ENCODE results near the gene SIGLEC9.

DNA sequence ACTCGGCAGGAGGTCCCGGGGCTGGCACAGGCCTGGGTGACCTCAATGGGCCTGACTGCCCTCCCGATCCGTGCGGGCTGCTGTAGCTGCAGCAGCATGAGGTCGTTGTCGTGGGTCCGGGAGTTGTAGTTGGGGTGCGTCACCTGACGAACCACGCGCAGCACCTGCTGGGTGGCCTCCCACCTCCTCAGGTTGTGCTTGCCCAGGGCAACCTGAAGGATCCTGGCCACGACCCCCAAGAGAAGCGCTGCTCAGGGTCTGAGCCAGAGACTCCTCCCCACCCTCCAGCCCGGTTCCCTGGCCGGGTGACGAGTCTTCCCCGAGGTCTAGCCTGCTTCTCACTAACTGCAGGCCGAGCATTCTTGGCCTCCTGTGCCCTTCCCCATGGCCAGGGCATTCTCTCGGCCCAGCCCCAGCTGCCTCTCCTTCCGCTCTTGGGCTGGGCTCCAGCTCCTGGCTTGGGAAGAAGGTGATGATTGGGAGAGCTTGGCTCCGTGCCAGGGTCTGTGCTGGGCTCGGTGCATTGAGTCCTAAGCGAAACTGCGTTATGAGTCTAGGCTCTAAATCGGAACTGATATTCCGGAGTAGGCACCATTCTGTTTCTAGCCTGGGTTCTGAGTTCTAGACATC, 45.1 kb upstream of the SIGLEC9 start:
- TF ChIP-seq CEBPB (IDR thresholded peaks at IDR 0.05; ENCODE audit: low read depth, low read length) (no peak), POLR2A (IDR thresholded peaks at IDR 0.05; ENCODE audit: control extremely low read depth in 1 of 2, low read depth in 2 of 2, low read length in 2 of 2) (no peak), CTCF (IDR thresholded peaks at IDR 0.05; ENCODE audit: control extremely low read depth in 1 of 3, insufficient read depth in 1 of 3, low read depth in 1 of 3, low read length in 3 of 3) (no peak), MAFK (IDR thresholded peaks at IDR 0.05; ENCODE audit: low read depth, low read length) (no peak), CBX8 (IDR thresholded peaks at IDR 0.05; ENCODE audit: borderline replicate concordance, low read depth, low read length) (no peak), ATF3 (IDR thresholded peaks at IDR 0.05; ENCODE audit: insufficient read depth, low read depth, low read length) (no peak), KDM1A (IDR thresholded peaks at IDR 0.05; ENCODE audit: borderline replicate concordance, low read length) (no peak), KDM5A (IDR thresholded peaks at IDR 0.05; ENCODE audit: low read length) (no peak), SUZ12 (IDR thresholded peaks at IDR 0.05; ENCODE audit: low read length) (no peak)
- TF ChIP-seq, protein P1, sequence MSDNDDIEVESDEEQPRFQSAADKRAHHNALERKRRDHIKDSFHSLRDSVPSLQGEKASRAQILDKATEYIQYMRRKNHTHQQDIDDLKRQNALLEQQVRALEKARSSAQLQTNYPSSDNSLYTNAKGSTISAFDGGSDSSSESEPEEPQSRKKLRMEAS (IDR thresholded peaks at IDR 0.05), result no peak

Data from H1 (cell line).